Liver (tissue), 3 donors: Measurements from ENCODE around the gene MSI2.

Experiments
- EGR1 ChIP-seq, 2 donors: IDR thresholded peaks; 2 replicates each; pipeline ENCODE4 v1.6.1; 2016 to 2018; ENCODE audit warnings: antibody characterized with exemption in 2 of 2, low read depth in 2 of 2
- GABPA ChIP-seq, 2 donors: IDR thresholded peaks in 1 of 2; conservative IDR thresholded peaks in 1 of 2; 2 replicates each; pipeline ENCODE4 v1.6.1; 2016; ENCODE audit warnings: antibody characterized with exemption in 2 of 2, mild to moderate bottlenecking in 1 of 2, moderate library complexity in 1 of 2
- RXRA ChIP-seq, 2 donors: IDR thresholded peaks; 2 replicates each; pipeline ENCODE4 v1.6.1; 2017 to 2018; ENCODE audit warnings: antibody characterized with exemption in 2 of 2, mild to moderate bottlenecking in 1 of 2
- TF ChIP-seq, protein P1 (sequence below): fragments of 150-350 bp; IDR thresholded peaks from 2 replicates; pipeline ENCODE4 v1.5.1; 2017; ENCODE audit warnings: improper control_type of control experiment, low read depth, low read length; ENCODE audit not compliant: missing input control
- TF ChIP-seq, protein P2 (sequence below): IDR thresholded peaks from 2 replicates; pipeline ENCODE4 v1.6.1; 2016; ENCODE audit warnings: antibody characterized with exemption
- donor health status: healthy.
- donor health status: healthy.

DNA sequence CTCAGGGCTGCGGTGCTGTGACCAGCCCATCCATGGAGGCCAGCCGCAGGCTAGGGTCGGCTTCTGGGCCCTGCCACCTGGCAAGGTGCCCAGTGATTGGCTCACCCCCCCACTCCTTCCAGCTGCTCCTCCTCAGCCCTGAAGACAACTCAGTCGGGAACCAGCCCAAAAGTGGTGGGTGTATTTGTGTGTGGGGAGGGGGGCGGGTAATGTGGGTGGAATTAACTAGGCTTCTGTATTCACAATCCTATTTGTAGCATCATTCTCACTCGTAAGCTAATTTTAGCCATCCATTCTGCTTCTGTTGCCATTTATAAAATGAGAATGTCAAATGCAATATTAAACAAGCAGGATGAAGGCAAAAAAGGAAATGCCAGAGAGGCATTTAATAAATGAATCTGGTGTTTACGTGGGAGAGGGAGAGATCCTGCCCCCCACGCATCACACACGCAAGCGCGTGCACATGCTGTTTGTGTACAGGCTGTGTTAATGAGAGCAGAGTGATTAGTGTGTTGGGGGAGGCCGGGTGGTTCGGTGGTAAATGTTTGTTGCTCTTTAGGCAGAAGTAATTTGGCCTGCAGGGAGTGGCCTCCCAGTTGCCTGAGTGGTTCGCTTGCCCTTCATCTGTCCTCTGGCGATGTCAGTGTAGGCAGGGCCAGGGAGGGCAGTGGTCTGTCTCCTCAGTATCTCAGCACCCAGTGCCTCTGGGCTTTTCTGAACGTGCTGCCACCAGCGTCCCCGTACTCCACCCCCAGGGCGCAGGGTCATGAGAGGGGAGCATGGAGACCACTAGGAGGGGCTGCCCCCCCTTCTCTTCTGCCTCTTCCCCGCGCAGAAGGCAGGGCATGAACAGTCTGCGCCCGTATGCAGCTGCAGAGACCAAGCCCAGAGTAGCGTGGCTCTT, 348.7 kb downstream of the MSI2 start:
- no peak for TF ChIP-seq RXRA (IDR thresholded peaks at IDR 0.05)
- TF ChIP-seq, protein P1, sequence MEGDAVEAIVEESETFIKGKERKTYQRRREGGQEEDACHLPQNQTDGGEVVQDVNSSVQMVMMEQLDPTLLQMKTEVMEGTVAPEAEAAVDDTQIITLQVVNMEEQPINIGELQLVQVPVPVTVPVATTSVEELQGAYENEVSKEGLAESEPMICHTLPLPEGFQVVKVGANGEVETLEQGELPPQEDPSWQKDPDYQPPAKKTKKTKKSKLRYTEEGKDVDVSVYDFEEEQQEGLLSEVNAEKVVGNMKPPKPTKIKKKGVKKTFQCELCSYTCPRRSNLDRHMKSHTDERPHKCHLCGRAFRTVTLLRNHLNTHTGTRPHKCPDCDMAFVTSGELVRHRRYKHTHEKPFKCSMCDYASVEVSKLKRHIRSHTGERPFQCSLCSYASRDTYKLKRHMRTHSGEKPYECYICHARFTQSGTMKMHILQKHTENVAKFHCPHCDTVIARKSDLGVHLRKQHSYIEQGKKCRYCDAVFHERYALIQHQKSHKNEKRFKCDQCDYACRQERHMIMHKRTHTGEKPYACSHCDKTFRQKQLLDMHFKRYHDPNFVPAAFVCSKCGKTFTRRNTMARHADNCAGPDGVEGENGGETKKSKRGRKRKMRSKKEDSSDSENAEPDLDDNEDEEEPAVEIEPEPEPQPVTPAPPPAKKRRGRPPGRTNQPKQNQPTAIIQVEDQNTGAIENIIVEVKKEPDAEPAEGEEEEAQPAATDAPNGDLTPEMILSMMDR = no peak
- TF ChIP-seq EGR1 (IDR thresholded peaks at IDR 0.05; ENCODE audit: low read depth in 2 of 2) = no peak
- TF ChIP-seq, protein P2, sequence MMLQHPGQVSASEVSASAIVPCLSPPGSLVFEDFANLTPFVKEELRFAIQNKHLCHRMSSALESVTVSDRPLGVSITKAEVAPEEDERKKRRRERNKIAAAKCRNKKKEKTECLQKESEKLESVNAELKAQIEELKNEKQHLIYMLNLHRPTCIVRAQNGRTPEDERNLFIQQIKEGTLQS = no peak
- TF ChIP-seq GABPA (IDR thresholded peaks at IDR 0.05 in 1 of 2, conservative IDR thresholded peaks at IDR 0.05 in 1 of 2) = no peak
